ENCODE data around the gene BRD2.

Gene BRD2

GRCh38 chr6:33029328-33030184 is 61.2 kb downstream of the BRD2 start:
- DNase-seq (ENCODE audit: low read depth) = no peak

DNA sequence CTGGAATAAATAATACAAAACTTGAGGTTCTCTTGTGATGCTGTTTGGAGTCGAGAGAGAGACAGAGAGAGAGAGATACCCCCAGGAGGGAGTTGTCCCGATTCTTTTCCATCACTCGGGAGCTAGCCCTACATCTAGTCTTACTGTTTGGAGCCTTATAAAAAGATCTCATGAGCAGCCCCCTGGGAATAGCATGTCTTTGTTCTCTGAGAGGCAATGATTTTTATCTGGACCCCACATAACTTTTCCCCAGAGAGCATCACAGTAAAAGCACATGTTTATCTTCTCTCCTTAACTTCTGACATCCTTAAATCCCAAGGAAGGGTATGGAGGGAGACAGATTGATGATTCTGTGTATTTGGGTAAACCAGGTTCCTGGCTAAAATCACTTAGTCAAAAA is 61.9 kb downstream of the BRD2 start:
- no peak for DNase-seq (ENCODE audit: low read depth)
